WTC11 (cell line): Measurements from ENCODE around the gene TGDS. TPM values are rescaled to one million over a fixed set of nuclear protein-coding genes. Genes with fewer than 3 reads are reported as not detected.

Experiments
- ATAC-seq: fragments of 200-7000 bp; cut with Tn5 transposase; 2 replicates; pipeline ENCODE4 v1.10.0; 2021; ENCODE audit warnings: mild to moderate bottlenecking, moderate library complexity
- CTCF ChIA-PET: fragments of 300-600 bp; sonication (Branson Sonifier 250); formaldehyde crosslinking; loops from one replicate; lab custom pipeline; 2021; ENCODE audit warnings: antibody characterized with exemption; lab: Charles Lee
- POLR2A ChIA-PET: fragments of 350-600 bp; sonication (Branson Sonifier 250); formaldehyde crosslinking; loops from one replicate; lab custom pipeline; 2021; ENCODE audit warnings: antibody characterized with exemption; lab: Charles Lee
- DNase-seq: peaks from one replicate; pipeline ENCODE4 v3.0.0; 2021; ENCODE audit warnings: low spot score
- H3K27ac Mint-ChIP-seq: 2 replicates; pipeline ENCODE4 v1.8.0; 2021; ENCODE audit warnings: mixed read lengths
- H3K27me3 Mint-ChIP-seq: 2 replicates; pipeline ENCODE4 v1.8.0; 2021; ENCODE audit warnings: low read depth, mild to moderate bottlenecking, moderate library complexity, mixed read lengths
- H3K36me3 Mint-ChIP-seq: 2 replicates; pipeline ENCODE4 v1.8.0; 2021; ENCODE audit warnings: mixed read lengths
- H3K4me1 Mint-ChIP-seq: 2 replicates; pipeline ENCODE4 v1.8.0; 2022; ENCODE audit warnings: mixed read lengths
- H3K4me3 Mint-ChIP-seq: 2 replicates; pipeline ENCODE4 v1.8.0; 2021; ENCODE audit warnings: mild to moderate bottlenecking, moderate library complexity, mixed read lengths
- H3K9me3 Mint-ChIP-seq: 2 replicates; pipeline ENCODE4 v1.8.0; 2021; ENCODE audit warnings: mixed read lengths
- AR ChIP-seq: fragments of 250-450 bp; sonication (Bioruptor Pico); IDR thresholded peaks from 2 replicates; pipeline ENCODE4 v1.9.0; 2021; ENCODE audit warnings: mild to moderate bottlenecking
- CREB1 ChIP-seq: sonication (generic); formaldehyde crosslinking; IDR thresholded peaks from 2 replicates; pipeline ENCODE4 v1.8.0; 2023; ENCODE audit warnings: mild to moderate bottlenecking, missing genetic modification reagents
- ESRRA ChIP-seq: sonication (generic); formaldehyde crosslinking; IDR thresholded peaks from 2 replicates; pipeline ENCODE4 v1.8.1; 2022; ENCODE audit warnings: mild to moderate bottlenecking, missing genetic modification reagents, borderline replicate concordance
- FOXP4 ChIP-seq: sonication (generic); formaldehyde crosslinking; IDR thresholded peaks from 2 replicates; pipeline ENCODE4 v1.8.0; 2022; ENCODE audit warnings: mild to moderate bottlenecking, missing genetic modification reagents
- GRHL2 ChIP-seq: fragments of 250-450 bp; sonication (Bioruptor Pico); IDR thresholded peaks from 2 replicates; pipeline ENCODE4 v1.8.0; 2022; ENCODE audit warnings: mild to moderate bottlenecking, moderate library complexity; ENCODE audit not compliant: insufficient replicate concordance, severe bottlenecking
- KAT7 ChIP-seq: sonication (generic); formaldehyde crosslinking; IDR thresholded peaks from 2 replicates; pipeline ENCODE4 v1.8.1; 2023; ENCODE audit warnings: missing genetic modification reagents, mild to moderate bottlenecking, borderline replicate concordance
- MXD4 ChIP-seq: fragments of 250-450 bp; sonication (Bioruptor Pico); IDR thresholded peaks from 2 replicates; pipeline ENCODE4 v1.8.0; 2021; ENCODE audit warnings: mild to moderate bottlenecking, moderate library complexity, borderline replicate concordance
- MYBL2 ChIP-seq: sonication (generic); formaldehyde crosslinking; IDR thresholded peaks from 2 replicates; pipeline ENCODE4 v1.8.1; 2023; ENCODE audit warnings: mild to moderate bottlenecking, moderate library complexity, missing genetic modification reagents
- NFATC4 ChIP-seq: fragments of 250-450 bp; sonication (Bioruptor Pico); IDR thresholded peaks from 2 replicates; pipeline ENCODE4 v1.9.0; 2021; ENCODE audit warnings: mild to moderate bottlenecking
- NFE2L1 ChIP-seq: sonication (generic); formaldehyde crosslinking; IDR thresholded peaks from 2 replicates; pipeline ENCODE4 v1.8.1; 2023; ENCODE audit warnings: missing genetic modification reagents
- NFYB ChIP-seq: sonication (generic); formaldehyde crosslinking; conservative IDR thresholded peaks from 2 replicates; pipeline ENCODE4 v1.8.0; 2022; ENCODE audit warnings: low read depth, missing genetic modification reagents
- PREB ChIP-seq: sonication (generic); formaldehyde crosslinking; IDR thresholded peaks from 2 replicates; pipeline ENCODE4 v1.8.1; 2022; ENCODE audit warnings: mild to moderate bottlenecking, missing genetic modification reagents, moderate library complexity, borderline replicate concordance
- RELA ChIP-seq: sonication (generic); formaldehyde crosslinking; IDR thresholded peaks from 2 replicates; pipeline ENCODE4 v1.8.1; 2022; ENCODE audit warnings: missing genetic modification reagents, mild to moderate bottlenecking, borderline replicate concordance
- RORB ChIP-seq: fragments of 250-450 bp; sonication (Bioruptor Pico); IDR thresholded peaks from 2 replicates; pipeline ENCODE4 v1.9.0; 2021; ENCODE audit warnings: mild to moderate bottlenecking
- SOX15 ChIP-seq: fragments of 250-450 bp; sonication (Bioruptor Pico); IDR thresholded peaks from 2 replicates; pipeline ENCODE4 v1.9.0; 2021; ENCODE audit warnings: mild to moderate bottlenecking
- TCF7 ChIP-seq: sonication (generic); formaldehyde crosslinking; IDR thresholded peaks from 2 replicates; pipeline ENCODE4 v1.8.0; 2022; ENCODE audit warnings: mild to moderate bottlenecking, low read depth, missing genetic modification reagents, moderate library complexity
- TEAD4 ChIP-seq: sonication (generic); formaldehyde crosslinking; IDR thresholded peaks from 2 replicates; pipeline ENCODE4 v1.8.0; 2022; ENCODE audit warnings: mild to moderate bottlenecking, missing genetic modification reagents
- TP53 ChIP-seq: sonication (generic); formaldehyde crosslinking; IDR thresholded peaks from 2 replicates; pipeline ENCODE4 v1.8.1; 2023; ENCODE audit warnings: mild to moderate bottlenecking, missing genetic modification reagents
- USF2 ChIP-seq: sonication (generic); formaldehyde crosslinking; IDR thresholded peaks from 2 replicates; pipeline ENCODE4 v1.8.1; 2023; ENCODE audit warnings: mild to moderate bottlenecking, missing genetic modification reagents, moderate library complexity
- ZNF396 ChIP-seq: fragments of 250-450 bp; sonication (Bioruptor Pico); IDR thresholded peaks from 2 replicates; pipeline ENCODE4 v1.8.0; 2021; ENCODE audit warnings: mild to moderate bottlenecking, moderate library complexity, borderline replicate concordance
- ZNF423 ChIP-seq: fragments of 250-450 bp; sonication (Bioruptor Pico); IDR thresholded peaks from 2 replicates; pipeline ENCODE4 v2.1.2; 2022; ENCODE audit warnings: mild to moderate bottlenecking, moderate library complexity
- total RNA-seq: library from RNA; stranded (reverse); gene quantifications from 3 replicates; pipeline ENCODE4 v1.2.3, GENCODE V29; 2021
- TF ChIP-seq, protein P1 (sequence below): sonication (generic); formaldehyde crosslinking; conservative IDR thresholded peaks from 2 replicates; pipeline ENCODE4 v1.8.1; 2023; ENCODE audit warnings: mild to moderate bottlenecking, low read depth, missing genetic modification reagents, moderate library complexity
- TF ChIP-seq, protein P2 (sequence below): sonication (generic); formaldehyde crosslinking; conservative IDR thresholded peaks from 2 replicates; pipeline ENCODE4 v1.8.1; 2022; ENCODE audit warnings: mild to moderate bottlenecking, missing genetic modification reagents

The TGDS gene
- total RNA-seq, 1 experiment from 2014 or later: 12.5 TPM

DNA sequence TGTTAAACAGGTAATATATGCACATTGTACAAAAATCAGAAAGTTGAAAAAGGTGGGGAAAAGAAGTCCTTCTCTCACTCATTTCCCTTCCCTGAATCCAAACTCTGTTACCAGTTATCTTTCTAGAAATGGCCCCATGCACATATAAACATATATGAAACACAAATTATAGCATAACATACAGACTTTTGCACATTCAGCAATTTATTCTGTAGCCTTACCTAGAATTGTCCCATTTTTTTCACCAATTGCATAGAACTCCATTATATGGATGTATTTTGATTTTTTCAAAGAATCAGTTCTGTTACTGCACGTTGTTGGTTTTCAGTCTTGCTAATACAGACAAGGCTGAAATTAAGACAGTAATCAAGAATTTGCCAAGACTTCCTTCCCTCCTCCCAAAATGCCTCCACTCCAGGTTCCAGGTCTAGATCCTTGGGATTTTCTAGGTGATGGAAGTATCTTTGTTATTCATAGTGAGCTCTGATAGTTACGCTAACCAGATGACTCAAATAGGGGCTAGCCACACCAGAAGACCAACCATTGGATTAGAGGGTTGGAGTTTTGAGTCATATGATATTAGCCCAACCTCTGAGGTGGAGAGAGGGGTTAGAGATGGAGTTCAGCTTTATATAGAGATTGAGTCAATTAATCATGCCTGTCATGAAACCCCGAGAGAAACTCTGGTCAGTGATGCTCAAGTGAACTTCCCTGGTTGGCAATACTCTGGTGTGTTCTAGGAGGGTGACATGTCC, 36.5 kb upstream of the TGDS start (continued):
- TF ChIP-seq, protein P1, sequence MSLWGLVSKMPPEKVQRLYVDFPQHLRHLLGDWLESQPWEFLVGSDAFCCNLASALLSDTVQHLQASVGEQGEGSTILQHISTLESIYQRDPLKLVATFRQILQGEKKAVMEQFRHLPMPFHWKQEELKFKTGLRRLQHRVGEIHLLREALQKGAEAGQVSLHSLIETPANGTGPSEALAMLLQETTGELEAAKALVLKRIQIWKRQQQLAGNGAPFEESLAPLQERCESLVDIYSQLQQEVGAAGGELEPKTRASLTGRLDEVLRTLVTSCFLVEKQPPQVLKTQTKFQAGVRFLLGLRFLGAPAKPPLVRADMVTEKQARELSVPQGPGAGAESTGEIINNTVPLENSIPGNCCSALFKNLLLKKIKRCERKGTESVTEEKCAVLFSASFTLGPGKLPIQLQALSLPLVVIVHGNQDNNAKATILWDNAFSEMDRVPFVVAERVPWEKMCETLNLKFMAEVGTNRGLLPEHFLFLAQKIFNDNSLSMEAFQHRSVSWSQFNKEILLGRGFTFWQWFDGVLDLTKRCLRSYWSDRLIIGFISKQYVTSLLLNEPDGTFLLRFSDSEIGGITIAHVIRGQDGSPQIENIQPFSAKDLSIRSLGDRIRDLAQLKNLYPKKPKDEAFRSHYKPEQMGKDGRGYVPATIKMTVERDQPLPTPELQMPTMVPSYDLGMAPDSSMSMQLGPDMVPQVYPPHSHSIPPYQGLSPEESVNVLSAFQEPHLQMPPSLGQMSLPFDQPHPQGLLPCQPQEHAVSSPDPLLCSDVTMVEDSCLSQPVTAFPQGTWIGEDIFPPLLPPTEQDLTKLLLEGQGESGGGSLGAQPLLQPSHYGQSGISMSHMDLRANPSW (CRISPR knock-in tag): no peak
- TF ChIP-seq ESRRA: no peak
- TF ChIP-seq ZNF423 (CRISPR knock-in tag): no peak
- no peak for TF ChIP-seq TCF7 (CRISPR knock-in tag)
- TF ChIP-seq TP53 (CRISPR knock-in tag): no peak
- TF ChIP-seq, all 79 proteins: peak for 0

- DNase-seq (no peak), ATAC-seq (no peak)
- Mint-ChIP-seq H3K9me3 (no peaks in the 10 kb centered on the region), H3K4me3 (no peak overlapping the region), H3K4me1 (peaks cover 34% of the 10 kb centered on the region), H3K27me3 (no peaks in the 10 kb centered on the region), H3K36me3 (peaks cover 5% of the 10 kb centered on the region), H3K27ac (no peak overlapping the region)
- ChIA-PET CTCF (interaction anchor here (1.7 to 2.5 kb wide), 2 partner anchors 10 to 13 kb away, joined by 3 to 7 read pairs; no protein-coding TSS in a partner anchor), POLR2A (no interaction called here)
- no peak for TF ChIP-seq TEAD4 (CRISPR knock-in tag)
- TF ChIP-seq MXD4: no peak
- no peak for TF ChIP-seq RORB
- TF ChIP-seq NFE2L1 (CRISPR knock-in tag): no peak
- TF ChIP-seq AR (CRISPR knock-in tag): no peak
- no peak for TF ChIP-seq NFATC4 (CRISPR knock-in tag)
- TF ChIP-seq MYBL2 (CRISPR knock-in tag): no peak
- TF ChIP-seq PREB (CRISPR knock-in tag): no peak
- TF ChIP-seq USF2: no peak
- no peak for TF ChIP-seq ZNF396
- no peak for TF ChIP-seq KAT7 (CRISPR knock-in tag)
- TF ChIP-seq GRHL2 (CRISPR knock-in tag): no peak
- TF ChIP-seq, protein P2, sequence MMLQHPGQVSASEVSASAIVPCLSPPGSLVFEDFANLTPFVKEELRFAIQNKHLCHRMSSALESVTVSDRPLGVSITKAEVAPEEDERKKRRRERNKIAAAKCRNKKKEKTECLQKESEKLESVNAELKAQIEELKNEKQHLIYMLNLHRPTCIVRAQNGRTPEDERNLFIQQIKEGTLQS (CRISPR knock-in tag): no peak
- TF ChIP-seq RELA (CRISPR knock-in tag): no peak
- no peak for TF ChIP-seq FOXP4 (CRISPR knock-in tag)
- no peak for TF ChIP-seq CREB1 (CRISPR knock-in tag)
- TF ChIP-seq SOX15 (CRISPR knock-in tag): no peak
- TF ChIP-seq NFYB (CRISPR knock-in tag): no peak
Measured at GRCh38 chr13:94630858-94631257, 34.9 kb upstream of the TGDS start.
